ENCODE data around the gene AMOTL1.

The AMOTL1 gene

GRCh38 chr11:94742665-94743064 lies 25.5 kb upstream of the AMOTL1 start:
- ChIA-PET POLR2A (no interaction called here), CTCF (interaction anchor here (1.2 to 4.0 kb wide), 4 partner anchors 10 to 42 kb away, joined by 3 to 13 read pairs (median 8); no protein-coding TSS in a partner anchor)
- H3K9me3 ChIP-seq (ENCODE audit: control extremely low read depth in 1 of 5, control insufficient read depth in 4 of 5, insufficient read depth in 2 of 5, low read depth in 1 of 5, low read length in 4 of 5) = no peaks in the 10 kb centered on the region
- peaks cover 5 to 42% (median 24%) of the 10 kb centered on the region in 5 experiments for H3K27me3 ChIP-seq (replicated peaks in 2 of 5; ENCODE audit: control insufficient read depth in 4 of 5, insufficient read depth in 5 of 5, low read length in 4 of 5)
- H3K4me3 ChIP-seq (ENCODE audit: control insufficient read depth in 1 of 7, extremely low read depth in 1 of 7, insufficient read depth in 4 of 7, low read depth in 2 of 7, low read length in 6 of 7) = no peak overlapping the region
- DNase-seq = no peak
- WGBS (ENCODE audit: insufficient coverage) = 100% methylated on average over 1 of the region's 2 CpGs
- peaks cover 0 to 18% (median 16%) of the 10 kb centered on the region in 4 experiments for H3K4me1 ChIP-seq (ENCODE audit: control extremely low read depth in 1 of 4, control insufficient read depth in 4 of 4, insufficient read depth in 4 of 4, low read length in 3 of 4)
- no peak overlapping the region for H3K27ac ChIP-seq (ENCODE audit: insufficient read depth in 1 of 2, low read depth in 1 of 2, low read length in 2 of 2, poor library complexity in 1 of 2, severe bottlenecking in 2 of 2)
- H3K36me3 ChIP-seq (ENCODE audit: control insufficient read depth in 4 of 4, insufficient read depth in 4 of 4, low read length in 3 of 4) = no peaks in the 10 kb centered on the region

GRCh38 chr11:94746721-94747120 lies 21.4 kb upstream of the AMOTL1 start:
- Histone ChIP-seq H3K4me3 (ENCODE audit: control insufficient read depth in 1 of 7, extremely low read depth in 1 of 7, insufficient read depth in 4 of 7, low read depth in 2 of 7, low read length in 6 of 7) (no peak overlapping the region), H3K27me3 (replicated peaks in 2 of 5; ENCODE audit: control insufficient read depth in 4 of 5, insufficient read depth in 5 of 5, low read length in 4 of 5) (peaks cover 2 to 11% (median 5%) of the 10 kb centered on the region in 5 experiments), H3K4me1 (ENCODE audit: control extremely low read depth in 1 of 4, control insufficient read depth in 4 of 4, insufficient read depth in 4 of 4, low read length in 3 of 4) (peaks cover 0 to 10% (median 4%) of the 10 kb centered on the region in 4 experiments), H3K9me3 (ENCODE audit: control extremely low read depth in 1 of 5, control insufficient read depth in 4 of 5, insufficient read depth in 2 of 5, low read depth in 1 of 5, low read length in 4 of 5) (no peaks in the 10 kb centered on the region), H3K36me3 (ENCODE audit: control insufficient read depth in 4 of 4, insufficient read depth in 4 of 4, low read length in 3 of 4) (no peaks in the 10 kb centered on the region), H3K27ac (ENCODE audit: insufficient read depth in 1 of 2, low read depth in 1 of 2, low read length in 2 of 2, poor library complexity in 1 of 2, severe bottlenecking in 2 of 2) (no peak overlapping the region)
- DNase-seq = no peak
- ChIA-PET CTCF (no interaction called here), POLR2A (interaction anchor here (0.6 to 1.0 kb wide), 2 partner anchors 10 to 1577 kb away, joined by 3 to 5 read pairs; no protein-coding TSS in a partner anchor)
- WGBS (ENCODE audit: insufficient coverage) = 100% methylated on average over 3 of the region's 3 CpGs

DNA sequence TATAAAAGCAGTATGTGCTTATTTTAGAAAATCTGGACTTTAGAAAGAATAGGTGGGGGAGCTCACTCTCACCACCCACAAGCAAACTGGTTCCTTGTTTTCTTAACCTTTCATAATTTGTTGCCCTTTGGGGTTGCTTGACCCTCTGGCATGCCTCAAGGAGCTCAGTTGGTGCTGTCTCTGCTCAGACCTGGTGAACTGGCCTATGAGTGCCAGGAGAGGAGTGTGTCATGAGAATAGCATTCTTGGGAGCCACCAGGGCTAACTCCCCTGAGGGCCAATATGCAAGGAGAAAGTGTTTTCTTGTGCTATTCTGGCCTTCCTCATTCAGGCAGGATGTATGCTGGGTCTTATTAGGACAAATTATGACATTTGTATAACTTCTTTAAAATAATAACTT lies 21.0 kb upstream of the AMOTL1 start:
- ChIA-PET POLR2A (interaction anchor here (0.5 to 1.0 kb wide), 3 partner anchors 9 to 1576 kb away, joined by 3 to 5 read pairs (median 3); no protein-coding TSS in a partner anchor), CTCF (no interaction called here)
- no peak for DNase-seq
- Histone ChIP-seq H3K9me3 (ENCODE audit: control extremely low read depth in 1 of 5, control insufficient read depth in 4 of 5, insufficient read depth in 2 of 5, low read depth in 1 of 5, low read length in 4 of 5) (no peaks in the 10 kb centered on the region), H3K36me3 (ENCODE audit: control insufficient read depth in 4 of 4, insufficient read depth in 4 of 4, low read length in 3 of 4) (no peaks in the 10 kb centered on the region), H3K27ac (ENCODE audit: insufficient read depth in 1 of 2, low read depth in 1 of 2, low read length in 2 of 2, poor library complexity in 1 of 2, severe bottlenecking in 2 of 2) (no peak overlapping the region), H3K4me1 (ENCODE audit: control extremely low read depth in 1 of 4, control insufficient read depth in 4 of 4, insufficient read depth in 4 of 4, low read length in 3 of 4) (peaks cover 0 to 8% (median 3%) of the 10 kb centered on the region in 4 experiments), H3K27me3 (replicated peaks in 2 of 5; ENCODE audit: control insufficient read depth in 4 of 5, insufficient read depth in 5 of 5, low read length in 4 of 5) (peaks cover 0 to 8% (median 3%) of the 10 kb centered on the region in 5 experiments), H3K4me3 (ENCODE audit: control insufficient read depth in 1 of 7, extremely low read depth in 1 of 7, insufficient read depth in 4 of 7, low read depth in 2 of 7, low read length in 6 of 7) (no peak overlapping the region)

GRCh38 chr11:94747601-94748041 lies 20.5 kb upstream of the AMOTL1 start:
- Histone ChIP-seq H3K27ac (ENCODE audit: insufficient read depth in 1 of 2, low read depth in 1 of 2, low read length in 2 of 2, poor library complexity in 1 of 2, severe bottlenecking in 2 of 2) (no peak overlapping the region), H3K27me3 (replicated peaks in 2 of 5; ENCODE audit: control insufficient read depth in 4 of 5, insufficient read depth in 5 of 5, low read length in 4 of 5) (peaks cover 0 to 5% (median 2%) of the 10 kb centered on the region in 5 experiments), H3K4me1 (ENCODE audit: control extremely low read depth in 1 of 4, control insufficient read depth in 4 of 4, insufficient read depth in 4 of 4, low read length in 3 of 4) (peaks cover 0 to 8% (median 3%) of the 10 kb centered on the region in 4 experiments), H3K4me3 (ENCODE audit: control insufficient read depth in 1 of 7, extremely low read depth in 1 of 7, insufficient read depth in 4 of 7, low read depth in 2 of 7, low read length in 6 of 7) (no peak overlapping the region), H3K9me3 (ENCODE audit: control extremely low read depth in 1 of 5, control insufficient read depth in 4 of 5, insufficient read depth in 2 of 5, low read depth in 1 of 5, low read length in 4 of 5) (no peaks in the 10 kb centered on the region), H3K36me3 (ENCODE audit: control insufficient read depth in 4 of 4, insufficient read depth in 4 of 4, low read length in 3 of 4) (no peaks in the 10 kb centered on the region)
- ChIA-PET CTCF (interaction anchor here (1.1 to 2.0 kb wide), 3 partner anchors 14 to 124 kb away, joined by 4 to 7 read pairs (median 5); no protein-coding TSS in a partner anchor), POLR2A (interaction anchor here (0.5 to 1.0 kb wide), 3 partner anchors 9 to 1576 kb away, joined by 3 to 5 read pairs (median 3); no protein-coding TSS in a partner anchor)
- WGBS (ENCODE audit: insufficient coverage) = 100% methylated on average over 2 of the region's 4 CpGs
- no peak for DNase-seq

GRCh38 chr11:94749369-94749768 lies 18.8 kb upstream of the AMOTL1 start:
- ChIA-PET POLR2A (no interaction called here), CTCF (interaction anchor here (0.8 to 2.5 kb wide), 3 partner anchors 12 to 15 kb away, joined by 5 to 6 read pairs (median 5); no protein-coding TSS in a partner anchor)
- Histone ChIP-seq H3K27ac (ENCODE audit: insufficient read depth in 1 of 2, low read depth in 1 of 2, low read length in 2 of 2, poor library complexity in 1 of 2, severe bottlenecking in 2 of 2) (no peak overlapping the region), H3K4me1 (ENCODE audit: control extremely low read depth in 1 of 4, control insufficient read depth in 4 of 4, insufficient read depth in 4 of 4, low read length in 3 of 4) (peaks cover 0 to 8% (median 3%) of the 10 kb centered on the region in 4 experiments), H3K9me3 (ENCODE audit: control extremely low read depth in 1 of 5, control insufficient read depth in 4 of 5, insufficient read depth in 2 of 5, low read depth in 1 of 5, low read length in 4 of 5) (no peaks in the 10 kb centered on the region), H3K27me3 (replicated peaks in 2 of 5; ENCODE audit: control insufficient read depth in 4 of 5, insufficient read depth in 5 of 5, low read length in 4 of 5) (peaks cover 0 to 3% (median 0%) of the 10 kb centered on the region in 5 experiments), H3K4me3 (ENCODE audit: control insufficient read depth in 1 of 7, extremely low read depth in 1 of 7, insufficient read depth in 4 of 7, low read depth in 2 of 7, low read length in 6 of 7) (no peak overlapping the region), H3K36me3 (ENCODE audit: control insufficient read depth in 4 of 4, insufficient read depth in 4 of 4, low read length in 3 of 4) (no peaks in the 10 kb centered on the region)
- DNase-seq = no peak
- 93% methylated on average over 2 of the region's 4 CpGs for WGBS (ENCODE audit: insufficient coverage)

DNA sequence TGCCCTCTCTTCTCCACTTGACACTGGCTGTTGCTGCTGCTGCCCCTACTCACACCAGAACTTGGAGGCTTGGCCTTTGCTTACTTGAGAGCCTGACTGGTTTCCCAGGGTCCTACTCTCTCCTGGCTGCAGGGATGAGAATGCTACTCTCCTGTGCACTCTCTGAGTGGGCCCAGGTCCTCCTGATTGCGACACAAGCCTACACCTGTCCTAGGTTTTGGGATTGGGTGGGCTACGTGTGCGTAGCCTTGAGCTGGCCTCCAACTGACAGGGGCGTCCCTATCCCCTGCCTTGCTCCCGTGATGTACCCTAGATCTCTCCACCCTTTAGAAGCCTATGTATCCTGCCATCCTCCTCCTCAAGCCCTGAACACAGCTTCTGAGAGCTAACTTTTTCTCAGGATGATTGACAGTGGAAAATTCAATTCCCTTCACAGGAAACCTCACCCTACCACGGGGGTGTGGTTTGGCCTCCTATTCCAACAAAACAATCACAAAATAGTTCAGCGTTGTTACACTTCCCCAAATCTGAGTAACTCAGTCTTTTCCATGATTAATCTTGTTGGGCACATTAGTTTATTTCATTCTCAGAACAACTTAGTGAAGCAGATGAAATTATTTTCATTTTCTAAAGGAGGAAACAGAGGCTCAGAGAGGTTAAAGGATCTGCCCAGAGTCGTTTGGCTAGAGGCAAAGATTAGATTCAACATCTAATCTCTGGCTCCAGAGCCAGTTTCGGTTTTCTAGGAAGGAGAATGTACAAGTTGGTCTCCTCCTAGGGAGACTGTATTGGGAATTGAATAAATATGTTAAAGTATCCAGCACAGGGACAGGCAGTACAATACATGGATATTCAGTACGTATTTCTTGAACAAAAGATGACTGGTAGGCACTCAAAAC lies 17.6 kb upstream of the AMOTL1 start:
- no peak overlapping the region for H3K4me3 ChIP-seq (ENCODE audit: control insufficient read depth in 1 of 7, extremely low read depth in 1 of 7, insufficient read depth in 4 of 7, low read depth in 2 of 7, low read length in 6 of 7)
- H3K9me3 ChIP-seq (ENCODE audit: control extremely low read depth in 1 of 5, control insufficient read depth in 4 of 5, insufficient read depth in 2 of 5, low read depth in 1 of 5, low read length in 4 of 5) = no peaks in the 10 kb centered on the region
- H3K4me1 ChIP-seq (ENCODE audit: control extremely low read depth in 1 of 4, control insufficient read depth in 4 of 4, insufficient read depth in 4 of 4, low read length in 3 of 4) = peaks cover 0 to 8% (median 3%) of the 10 kb centered on the region in 4 experiments
- no peaks in the 10 kb centered on the region for H3K36me3 ChIP-seq (ENCODE audit: control insufficient read depth in 4 of 4, insufficient read depth in 4 of 4, low read length in 3 of 4)
- DNase-seq = no peak
- 60% methylated on average over 9 of the region's 10 CpGs for WGBS (ENCODE audit: insufficient coverage)
- H3K27ac ChIP-seq (ENCODE audit: insufficient read depth in 1 of 2, low read depth in 1 of 2, low read length in 2 of 2, poor library complexity in 1 of 2, severe bottlenecking in 2 of 2) = no peak overlapping the region
- CTCF ChIA-PET = interaction anchor here (2.5 kb wide), 1 partner anchor 15 kb away, joined by 6 read pairs; no protein-coding TSS in a partner anchor
- H3K27me3 ChIP-seq (replicated peaks in 2 of 5; ENCODE audit: control insufficient read depth in 4 of 5, insufficient read depth in 5 of 5, low read length in 4 of 5) = peaks cover 0 to 3% (median 0%) of the 10 kb centered on the region in 5 experiments
- POLR2A ChIA-PET = no interaction called here

DNA sequence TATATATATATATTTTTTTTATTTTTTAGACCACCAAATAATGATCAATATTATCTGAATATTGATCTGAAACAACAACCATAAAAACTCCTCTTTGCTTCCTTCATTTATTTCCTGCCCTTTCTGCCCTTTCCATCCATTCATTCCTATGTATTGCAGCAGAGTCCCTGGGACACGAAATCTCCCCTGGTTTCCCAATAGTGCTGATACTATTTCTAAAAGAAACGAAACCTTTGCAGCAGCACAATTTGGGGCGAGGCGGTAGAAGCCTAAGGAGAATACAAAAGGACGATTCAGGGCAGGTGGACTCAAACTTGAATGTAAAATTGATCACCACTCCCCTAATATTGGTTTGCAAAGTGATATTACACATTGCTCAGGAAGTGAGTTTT lies 16.9 kb upstream of the AMOTL1 start:
- H3K4me1 ChIP-seq (ENCODE audit: control extremely low read depth in 1 of 4, control insufficient read depth in 4 of 4, insufficient read depth in 4 of 4, low read length in 3 of 4) = peaks cover 0 to 8% (median 3%) of the 10 kb centered on the region in 4 experiments
- no peak for DNase-seq
- ChIA-PET CTCF (no interaction called here), POLR2A (no interaction called here)
- H3K27ac ChIP-seq (ENCODE audit: insufficient read depth in 1 of 2, low read depth in 1 of 2, low read length in 2 of 2, poor library complexity in 1 of 2, severe bottlenecking in 2 of 2) = no peak overlapping the region
- H3K9me3 ChIP-seq (ENCODE audit: control extremely low read depth in 1 of 5, control insufficient read depth in 4 of 5, insufficient read depth in 2 of 5, low read depth in 1 of 5, low read length in 4 of 5) = no peaks in the 10 kb centered on the region
- no peak overlapping the region for H3K4me3 ChIP-seq (ENCODE audit: control insufficient read depth in 1 of 7, extremely low read depth in 1 of 7, insufficient read depth in 4 of 7, low read depth in 2 of 7, low read length in 6 of 7)
- H3K27me3 ChIP-seq (replicated peaks in 2 of 5; ENCODE audit: control insufficient read depth in 4 of 5, insufficient read depth in 5 of 5, low read length in 4 of 5) = peaks cover 0 to 3% (median 0%) of the 10 kb centered on the region in 5 experiments
- WGBS (ENCODE audit: insufficient coverage) = 97% methylated on average over 5 of the region's 5 CpGs
- H3K36me3 ChIP-seq (ENCODE audit: control insufficient read depth in 4 of 4, insufficient read depth in 4 of 4, low read length in 3 of 4) = no peaks in the 10 kb centered on the region
